Lower lobe of right lung (tissue), 2 donors: Measurements from ENCODE around the gene SEC63. TPM values are rescaled to one million over a fixed set of nuclear protein-coding genes. Genes with fewer than 3 reads are reported as not detected.
A peak's percentile ranks its signal among the peaks of the same experiment; 100 is the strongest.

Experiments
- ATAC-seq, 2 donors: fragments of 200-7000 bp; cut with Tn5 transposase; one replicate each; pipeline ENCODE4 v1.9.1; 2020 to 2022; ENCODE audit warnings: mild to moderate bottlenecking in 2 of 2, moderate library complexity in 2 of 2
- DNase-seq: peaks from one replicate; pipeline ENCODE4 v3.0.0-alpha.2; 2020
- H3K27ac ChIP-seq: fragments of 200-600 bp; one replicate; pipeline ENCODE4 v1.8.0; 2022
- H3K27me3 ChIP-seq: fragments of 200-600 bp; one replicate; pipeline ENCODE4 v1.8.0; 2022; ENCODE audit warnings: low read depth
- H3K36me3 ChIP-seq: fragments of 200-600 bp; one replicate; pipeline ENCODE4 v1.8.0; 2022; ENCODE audit warnings: mild to moderate bottlenecking
- H3K4me1 ChIP-seq: fragments of 200-600 bp; one replicate; pipeline ENCODE4 v1.8.0; 2022
- H3K4me3 ChIP-seq: fragments of 200-600 bp; one replicate; pipeline ENCODE4 v1.8.0; 2022; ENCODE audit warnings: mild to moderate bottlenecking
- H3K9me3 ChIP-seq: fragments of 200-600 bp; one replicate; pipeline ENCODE4 v1.8.0; 2022
- CTCF ChIP-seq: fragments of 200-600 bp; IDR thresholded peaks from one replicate; pipeline ENCODE4 v1.8.0; 2022; ENCODE audit warnings: antibody characterized with exemption, mild to moderate bottlenecking
- intact Hi-C: fragments of 100-400 bp; cut with DNase I; formaldehyde crosslinking; loops from one replicate; pipeline ENCODE4 v1.11.0; 2022
- total RNA-seq: library from RNA; stranded (reverse); fragmentation: NEBNext Ultra II Directional; extraction: Animal tissue kit (Norgen Biotek cat#: 25700); gene quantifications from one replicate; pipeline ENCODE4 v1.2.1, GENCODE V29; 2021
- donor health status: DM: no; HTN: yes; CAD: no; lungs with severe emphysema.

SEC63 gene
- total RNA-seq, 1 donor from 2014 or later: 96.5 TPM

GRCh38 chr6:107830060-107830459 is 127.9 kb downstream of the SEC63 start:
- no peak for TF ChIP-seq CTCF
- H3K4me1 ChIP-seq: no peaks in the 10 kb centered on the region
- DNase-seq (no peak), ATAC-seq (no peak)
- no peak overlapping the region for H3K4me3 ChIP-seq
- H3K27ac ChIP-seq: no peak overlapping the region
- intact Hi-C loops: no loop called here
- H3K27me3 ChIP-seq: no peaks in the 10 kb centered on the region
- H3K9me3 ChIP-seq: no peaks in the 10 kb centered on the region
- H3K36me3 ChIP-seq: no peaks in the 10 kb centered on the region

GRCh38 chr6:107827541-107827940 is 130.5 kb downstream of the SEC63 start:
- H3K9me3 ChIP-seq: no peaks in the 10 kb centered on the region
- H3K4me1 ChIP-seq: peaks cover 7% of the 10 kb centered on the region
- ATAC-seq (no peak), DNase-seq (no peak)
- intact Hi-C loops: no loop called here
- peaks cover 7% of the 10 kb centered on the region for H3K27me3 ChIP-seq
- no peak overlapping the region for H3K27ac ChIP-seq
- no peaks in the 10 kb centered on the region for H3K36me3 ChIP-seq
- no peak for TF ChIP-seq CTCF
- H3K4me3 ChIP-seq: no peak overlapping the region

GRCh38 chr6:107823047-107823557 is 134.9 kb downstream of the SEC63 start:
- no peaks in the 10 kb centered on the region for H3K36me3 ChIP-seq
- no peak for TF ChIP-seq CTCF
- intact Hi-C loops: no loop called here
- DNase-seq (no peak), ATAC-seq (peak in 1 of 2 donors; percentile 55)
- H3K27ac ChIP-seq: peak overlapping the region; percentile 63
- H3K27me3 ChIP-seq: peaks cover 7% of the 10 kb centered on the region
- no peaks in the 10 kb centered on the region for H3K9me3 ChIP-seq
- H3K4me1 ChIP-seq: peaks cover 27% of the 10 kb centered on the region
- peak overlapping the region; percentile 15 for H3K4me3 ChIP-seq

- Histone ChIP-seq H3K4me1 (peaks cover 27% of the 10 kb centered on the region), H3K27ac (peak overlapping the region; percentile 63), H3K9me3 (no peaks in the 10 kb centered on the region), H3K36me3 (no peaks in the 10 kb centered on the region), H3K4me3 (peak overlapping the region; percentile 15), H3K27me3 (peaks cover 7% of the 10 kb centered on the region)
- no peak for ATAC-seq
- no peak for DNase-seq
- intact Hi-C loops: no loop called here
- TF ChIP-seq CTCF: no peak
Measured at GRCh38 chr6:107822176-107823046, 135.6 kb downstream of the SEC63 start.

GRCh38 chr6:107821591-107821990 is 136.4 kb downstream of the SEC63 start:
- TF ChIP-seq CTCF: no peak
- Histone ChIP-seq H3K36me3 (no peaks in the 10 kb centered on the region), H3K4me3 (no peak overlapping the region), H3K9me3 (no peaks in the 10 kb centered on the region), H3K27me3 (peaks cover 7% of the 10 kb centered on the region), H3K27ac (no peak overlapping the region), H3K4me1 (peaks cover 27% of the 10 kb centered on the region)
- ATAC-seq (no peak), DNase-seq (no peak)
- intact Hi-C loops: no loop called here
